ENCODE data around the gene ZNF672. TPM values are rescaled to one million over a fixed set of nuclear protein-coding genes. Genes with fewer than 3 reads are reported as not detected.

The ZNF672 gene
- total RNA-seq, 4 donors from 2014 or later, result 15.0 to 34.3 (median 24.0) TPM

- Histone ChIP-seq H3K4me1 (peaks cover 0 to 5% of the 10 kb centered on the region in 2 donors), H3K27ac (no peak overlapping the region), H3K4me3 (no peak overlapping the region), H3K36me3 (no peaks in the 10 kb centered on the region), H3K9me3 (no peaks in the 10 kb centered on the region), H3K27me3 (no peaks in the 10 kb centered on the region)
- intact Hi-C loops (cut with DNase I; ENCODE audit: low total_unique reads), result no loop called here
- DNase-seq, result no peak
- TF ChIP-seq POLR2A (IDR thresholded peaks at IDR 0.05), result no peak
- TF ChIP-seq CTCF (IDR thresholded peaks at IDR 0.05), result no peak
These were observed 3.6 kb upstream of the ZNF672 start for GRCh38 chr1:248834343-248834940.

- intact Hi-C loops (cut with DNase I; ENCODE audit: low total_unique reads), result no loop called here
- peak overlapping the region; percentile 46 to 93 for H3K4me3 ChIP-seq
These were observed 811 bp upstream of the ZNF672 start for GRCh38 chr1:248837045-248837780.

GRCh38 chr1:248838357-248839167 is 538 bp downstream of the ZNF672 start:
- peak; percentile 83 to 85 for DNase-seq
- Histone ChIP-seq H3K36me3 (no peaks in the 10 kb centered on the region), H3K4me1 (peaks cover 0 to 9% of the 10 kb centered on the region in 2 donors), H3K9me3 (no peaks in the 10 kb centered on the region), H3K4me3 (peak overlapping the region; percentile 90 to 93), H3K27ac (peak overlapping the region; percentile 99), H3K27me3 (no peaks in the 10 kb centered on the region)
- TF ChIP-seq POLR2A (IDR thresholded peaks at IDR 0.05), result peak; percentile 6 to 75
- TF ChIP-seq CTCF (IDR thresholded peaks at IDR 0.05), result peak in 1 of 4 experiments; percentile 14
- intact Hi-C loops (cut with DNase I; ENCODE audit: low total_unique reads), result loop anchor here (2.0 kb wide), 1 partner anchor 20 kb away; the partner anchor contains the start of gene ZNF692

More at GRCh38 chr1:248837045-248837780, 811 bp upstream of the ZNF672 start:
- no peak for DNase-seq
- H3K27me3 ChIP-seq, result no peaks in the 10 kb centered on the region
- H3K27ac ChIP-seq, result peak overlapping the region; percentile 99
- H3K36me3 ChIP-seq, result no peaks in the 10 kb centered on the region
- peaks cover 0 to 9% of the 10 kb centered on the region in 2 donors for H3K4me1 ChIP-seq
- TF ChIP-seq POLR2A (IDR thresholded peaks at IDR 0.05) (no peak), CTCF (IDR thresholded peaks at IDR 0.05) (no peak)
- H3K9me3 ChIP-seq, result no peaks in the 10 kb centered on the region

- Histone ChIP-seq H3K36me3 (no peaks in the 10 kb centered on the region), H3K4me1 (peaks cover 0 to 9% of the 10 kb centered on the region in 2 donors), H3K27ac (peak overlapping the region; percentile 99), H3K27me3 (no peaks in the 10 kb centered on the region), H3K4me3 (peak overlapping the region; percentile 90 to 93), H3K9me3 (no peaks in the 10 kb centered on the region)
- no peak for DNase-seq
- no peak for TF ChIP-seq POLR2A (IDR thresholded peaks at IDR 0.05)
- TF ChIP-seq CTCF (IDR thresholded peaks at IDR 0.05), result no peak
- intact Hi-C loops (cut with DNase I; ENCODE audit: low total_unique reads), result loop anchor here (2.0 kb wide), 1 partner anchor 20 kb away; the partner anchor contains the start of gene ZNF692
These were observed 1.1 kb downstream of the ZNF672 start for GRCh38 chr1:248839168-248839555.

Measured in uterus (tissue), 4 donors.